GM23248 (cell line): ENCODE data around the gene MECP2. TPM values are rescaled to one million over a fixed set of nuclear protein-coding genes. Genes with fewer than 3 reads are reported as not detected.
A peak's percentile ranks its signal among the peaks of the same experiment; 100 is the strongest.

Source experiments
- DNase-seq: peaks from one replicate; pipeline ENCODE4 v3.0.0-alpha.2; 2015
- H2AFZ ChIP-seq: fragments of 200-600 bp; sonication (generic); 2 replicates; pipeline ENCODE4 v1.6.1; 2016; ENCODE audit warnings: antibody characterized with exemption
- H3F3A ChIP-seq: fragments of 200-600 bp; sonication (generic); 2 replicates; pipeline ENCODE4 v1.6.1; 2016; ENCODE audit warnings: mild to moderate bottlenecking, antibody characterized with exemption, mixed run types; ENCODE audit not compliant: insufficient read depth
- H3K27ac ChIP-seq: fragments of 200-600 bp; sonication (generic); 2 replicates; pipeline ENCODE4 v1.5.1; 2016; ENCODE audit warnings: mild to moderate bottlenecking
- H3K27me3 ChIP-seq: fragments of 200-600 bp; sonication (generic); replicated peaks from 2 replicates; pipeline ENCODE4 v1.6.1; 2016; ENCODE audit warnings: mild to moderate bottlenecking; ENCODE audit not compliant: insufficient read depth
- H3K36me3 ChIP-seq: fragments of 200-600 bp; sonication (generic); 2 replicates; pipeline ENCODE4 v1.6.1; 2016; ENCODE audit warnings: low read depth, mild to moderate bottlenecking
- H3K4me1 ChIP-seq: fragments of 200-600 bp; sonication (generic); 2 replicates; pipeline ENCODE4 v1.6.1; 2016; ENCODE audit warnings: mild to moderate bottlenecking; ENCODE audit not compliant: insufficient read depth
- H3K4me2 ChIP-seq: fragments of 200-600 bp; sonication (generic); one replicate; pipeline ENCODE4 v1.6.1; 2016; ENCODE audit warnings: mild to moderate bottlenecking; ENCODE audit not compliant: unreplicated experiment
- H3K4me3 ChIP-seq: fragments of 200-600 bp; sonication (generic); 2 replicates; pipeline ENCODE4 v1.5.1; 2016; ENCODE audit warnings: mild to moderate bottlenecking
- H3K79me2 ChIP-seq: fragments of 200-600 bp; sonication (generic); 2 replicates; pipeline ENCODE4 v1.6.1; 2016; ENCODE audit warnings: mild to moderate bottlenecking; ENCODE audit not compliant: insufficient read depth
- H3K9ac ChIP-seq: fragments of 200-600 bp; sonication (generic); 2 replicates; pipeline ENCODE4 v1.6.1; 2016; ENCODE audit warnings: mild to moderate bottlenecking
- H3K9me2 ChIP-seq: fragments of 200-600 bp; sonication (generic); 2 replicates; pipeline ENCODE4 v1.6.1; 2016; ENCODE audit warnings: mixed run types, mild to moderate bottlenecking, moderate library complexity; ENCODE audit not compliant: insufficient read depth
- H3K9me3 ChIP-seq: fragments of 200-600 bp; sonication (generic); one replicate; pipeline ENCODE4 v1.6.1; 2017; ENCODE audit warnings: low read depth
- H4K20me1 ChIP-seq: fragments of 200-600 bp; sonication (generic); 2 replicates; pipeline ENCODE4 v1.6.0; 2016; ENCODE audit not compliant: insufficient read depth
- EZH2 ChIP-seq: fragments of 200-600 bp; sonication (generic); IDR thresholded peaks from 2 replicates; pipeline ENCODE4 v1.6.1; 2018; ENCODE audit warnings: antibody characterized with exemption, mild to moderate bottlenecking; ENCODE audit not compliant: insufficient read depth, poor library complexity, severe bottlenecking
- EZH2phosphoT487 ChIP-seq: fragments of 200-600 bp; sonication (generic); IDR thresholded peaks from 2 replicates; pipeline ENCODE4 v1.6.1; 2018; ENCODE audit warnings: antibody characterized with exemption, moderate library complexity, mild to moderate bottlenecking, low read depth; ENCODE audit not compliant: insufficient read depth
- WGBS, 2 experiments: methylation state at CpG; one replicate each; pipeline ENCODE4 v1.1.6; 2015 to 2017; ENCODE audit warnings: low lambda C conversion rate in 2 of 2, low coverage in 1 of 2; ENCODE audit errors: missing lambda C conversion rate in 2 of 2; 5-methylcytosine and 5-hydroxymethylcytosine counted together
- in situ Hi-C: fragments of 300-500 bp; cut with MboI; formaldehyde crosslinking; loops from 2 replicates; pipeline ENCODE4 v1.15.0; 2020
- polyA plus RNA-seq: library from polyadenylated mRNA; unstranded; fragments of >200 nt; fragmentation: Nextera tagmentation; extraction: Ambion mirVana; gene quantifications from 2 replicates; pipeline ENCODE4 v1.2.1, GENCODE V29; 2016
- total RNA-seq: library from RNA; depleted of rRNA; stranded (reverse); fragments of >200 nt; shearing (Covaris generic); gene quantifications from 2 replicates; pipeline ENCODE4 v1.2.3, GENCODE V29; 2014

Gene MECP2
- total and polyA plus RNA-seq, 2 experiments from 2014 or later, result 10.3 to 16.5 TPM

DNA sequence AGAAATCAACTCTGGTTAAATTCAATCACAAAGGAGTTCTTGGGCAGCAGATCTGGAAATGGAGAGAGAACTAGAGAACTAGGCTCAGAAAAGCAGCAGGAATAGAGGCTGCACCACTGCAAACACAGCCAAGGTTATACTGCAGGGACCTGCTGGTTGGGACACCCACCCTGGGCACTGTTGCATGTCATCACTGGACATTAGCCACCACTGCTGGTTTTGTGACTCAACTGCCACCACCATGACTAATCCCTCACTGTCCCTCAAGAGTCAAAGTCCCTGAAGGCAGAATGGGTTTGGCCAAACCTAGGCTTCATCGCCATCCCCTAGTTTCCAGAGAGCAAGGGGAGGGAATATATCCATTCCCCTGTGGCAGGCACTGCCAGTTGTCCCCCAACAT lies 39.7 kb downstream of the MECP2 start:
- H4K20me1 ChIP-seq, result peaks cover 4% of the 10 kb centered on the region; the same call in 1 of the 2 replicates
- no peak for TF ChIP-seq EZH2
- no peak for TF ChIP-seq EZH2phosphoT487
- H3K27ac ChIP-seq, result no peak overlapping the region
- H3K4me2 ChIP-seq, result no peak overlapping the region
- H3K4me3 ChIP-seq, result no peak overlapping the region
- DNase-seq, result no peak
- in situ Hi-C loops, result no loop called here
- 100% methylated on average over 1 of the region's 1 CpG for WGBS, 2 experiments
- H3K9ac ChIP-seq, result no peak overlapping the region
- no peak overlapping the region for H2AFZ ChIP-seq
- H3K79me2 ChIP-seq, result peaks cover 97% of the 10 kb centered on the region
- no peaks in the 10 kb centered on the region for H3K27me3 ChIP-seq
- H3K9me3 ChIP-seq, result no peaks in the 10 kb centered on the region
- no peaks in the 10 kb centered on the region for H3K9me2 ChIP-seq
- no peaks in the 10 kb centered on the region for H3K36me3 ChIP-seq
- H3F3A ChIP-seq, result no peaks in the 10 kb centered on the region
- H3K4me1 ChIP-seq, result 0 out of 2 replicates have a peak, but pooled peaks cover 3% of the 10 kb centered on the region

DNA sequence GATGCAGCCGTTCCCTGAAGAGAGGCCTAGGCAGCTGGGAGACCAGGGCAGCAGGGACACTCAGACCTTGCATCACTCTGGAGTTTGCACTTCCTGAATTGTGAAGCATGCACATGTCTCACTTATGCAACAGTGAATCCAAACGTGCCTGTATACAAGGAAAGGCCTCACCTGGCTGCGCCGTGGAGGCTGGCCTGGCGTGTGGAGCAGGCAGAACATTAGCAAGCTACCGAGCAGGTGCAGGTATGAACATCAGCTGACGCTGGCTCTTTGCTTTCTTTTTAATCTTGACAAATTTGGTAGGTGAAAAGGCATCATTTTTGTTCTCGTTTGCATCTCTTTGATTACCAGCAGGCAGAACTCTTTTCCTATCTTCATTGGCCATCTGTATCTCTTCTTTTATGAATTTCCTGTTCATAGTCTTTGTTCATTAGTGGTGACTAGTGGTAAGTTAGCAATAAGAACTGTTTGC lies 40.7 kb downstream of the MECP2 start:
- 83 to 94% methylated on average over 5 to 8 of the region's 8 CpGs for WGBS, 2 experiments
- Histone ChIP-seq H3K79me2 (peaks cover 96% of the 10 kb centered on the region), H3K4me2 (no peak overlapping the region), H2AFZ (no peak overlapping the region), H3K9me2 (no peaks in the 10 kb centered on the region), H4K20me1 (peaks cover 4% of the 10 kb centered on the region; the same call in 1 of the 2 replicates), H3K27me3 (no peaks in the 10 kb centered on the region), H3K36me3 (no peaks in the 10 kb centered on the region), H3K27ac (peak overlapping the region; percentile 35; the same call in 1 of the 2 replicates), H3K9me3 (no peaks in the 10 kb centered on the region), H3K9ac (no peak overlapping the region), H3K4me1 (0 out of 2 replicates have a peak, but pooled peaks cover 3% of the 10 kb centered on the region), H3F3A (no peaks in the 10 kb centered on the region), H3K4me3 (no peak overlapping the region)
- in situ Hi-C loops, result no loop called here
- TF ChIP-seq EZH2phosphoT487 (no peak), EZH2 (no peak)
- DNase-seq, result peak; percentile 43

DNA sequence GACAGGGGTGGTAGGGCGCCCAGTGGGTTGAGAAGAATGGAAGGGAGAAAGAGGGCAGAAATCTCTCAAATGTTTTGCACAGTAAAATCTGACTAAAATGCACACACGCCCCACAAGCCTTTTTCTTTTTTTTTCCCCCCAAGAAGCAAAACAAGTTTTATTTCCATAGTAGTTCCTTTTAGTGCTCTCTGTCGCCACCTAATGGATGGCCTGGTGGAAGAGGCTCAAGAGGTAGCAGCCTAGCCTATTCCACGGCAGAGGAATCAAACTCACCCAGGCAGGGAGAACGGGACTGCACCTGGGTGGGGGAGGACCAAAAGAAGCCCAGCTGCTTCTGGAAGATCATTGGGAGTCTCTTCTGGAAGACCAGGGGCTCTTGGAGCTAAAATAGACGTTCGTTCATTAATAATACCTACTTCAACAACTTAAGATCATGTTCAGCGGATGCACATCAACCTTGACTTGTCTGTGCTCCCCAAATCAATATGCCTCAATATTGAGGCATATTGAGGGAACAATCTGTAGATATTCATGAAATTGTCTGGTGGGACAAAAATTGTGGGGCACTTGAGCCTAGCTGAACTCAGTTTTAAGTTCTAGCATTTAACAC lies 46.2 kb downstream of the MECP2 start:
- in situ Hi-C loops, result no loop called here
- WGBS, 2 experiments, result 21 to 26% methylated on average over 7 to 8 of the region's 8 CpGs
- Histone ChIP-seq H4K20me1 (no peaks in the 10 kb centered on the region), H3K27me3 (no peaks in the 10 kb centered on the region), H3K36me3 (no peaks in the 10 kb centered on the region; the same call in 1 of the 2 replicates), H3K27ac (peak overlapping the region; percentile 37; the same call in 1 of the 2 replicates), H3F3A (peaks cover 12% of the 10 kb centered on the region), H2AFZ (no peak overlapping the region), H3K9me2 (no peaks in the 10 kb centered on the region), H3K9me3 (no peaks in the 10 kb centered on the region), H3K9ac (peak overlapping the region; percentile 31; the same call in 1 of the 2 replicates), H3K4me1 (peaks cover 21% of the 10 kb centered on the region), H3K4me3 (no peak overlapping the region), H3K79me2 (peaks cover 92% of the 10 kb centered on the region), H3K4me2 (no peak overlapping the region)
- peak; percentile 67 for DNase-seq
- no peak for TF ChIP-seq EZH2phosphoT487
- no peak for TF ChIP-seq EZH2

DNA sequence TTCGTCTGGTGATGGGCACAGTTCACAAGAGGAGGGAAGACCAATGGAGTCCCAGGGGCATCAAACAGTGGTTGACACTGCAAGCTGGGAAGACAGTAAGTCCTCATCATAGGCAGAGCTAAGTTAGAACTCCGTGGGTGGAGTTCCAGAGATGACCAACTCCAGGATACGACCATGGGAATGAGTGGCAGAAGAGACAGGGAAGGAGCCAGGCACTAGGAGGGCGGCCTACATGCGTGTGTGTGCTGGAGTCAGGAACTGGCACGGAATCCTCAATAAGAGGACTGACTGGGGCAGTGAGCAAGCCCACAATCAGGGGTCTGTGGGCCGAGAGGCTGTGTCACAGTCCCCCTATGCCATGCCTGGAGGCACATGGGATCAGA lies 47.4 kb downstream of the MECP2 start:
- DNase-seq, result peak; percentile 74
- H3K36me3 ChIP-seq, result no peaks in the 10 kb centered on the region; the same call in 1 of the 2 replicates
- H3K27ac ChIP-seq, result peak overlapping the region; percentile 37
- H3F3A ChIP-seq, result peaks cover 13% of the 10 kb centered on the region
- H3K9me3 ChIP-seq, result no peaks in the 10 kb centered on the region
- H3K9me2 ChIP-seq, result no peaks in the 10 kb centered on the region
- in situ Hi-C loops, result no loop called here
- H4K20me1 ChIP-seq, result no peaks in the 10 kb centered on the region
- no peak overlapping the region for H3K4me3 ChIP-seq
- H3K4me2 ChIP-seq, result no peak overlapping the region
- H2AFZ ChIP-seq, result no peak overlapping the region
- 12% methylated on average over 7 of the region's 7 CpGs for WGBS, 2 experiments
- H3K9ac ChIP-seq, result peak overlapping the region; percentile 36
- H3K4me1 ChIP-seq, result peaks cover 32% of the 10 kb centered on the region
- peaks cover 84% of the 10 kb centered on the region for H3K79me2 ChIP-seq
- TF ChIP-seq EZH2phosphoT487 (no peak), EZH2 (no peak)
- no peaks in the 10 kb centered on the region for H3K27me3 ChIP-seq
